ENCODE data around the gene HSPB6. TPM values are rescaled to one million over a fixed set of nuclear protein-coding genes. Genes with fewer than 3 reads are reported as not detected.

HSPB6 gene
- total and polyA plus RNA-seq, 7 donors, result 303 to 1,308 (median 664) TPM

GRCh38 chr19:35767288-35768081, 10.7 kb upstream of the HSPB6 start:
- H3K36me3 ChIP-seq (ENCODE audit: insufficient read depth in 1 of 2, low read depth in 1 of 2), result peaks cover 0 to 30% of the 10 kb centered on the region in 2 donors
- H3K4me1 ChIP-seq, result no peaks in the 10 kb centered on the region
- no peak overlapping the region for H3K4me3 ChIP-seq
- DNase-seq (peak in 1 of 2 donors; percentile 14), ATAC-seq (peak in 3 of 4 donors; percentile 13 to 25 (median 22))
- no peaks in the 10 kb centered on the region for H3K27me3 ChIP-seq (ENCODE audit: insufficient read depth in 3 of 3, low read length in 2 of 3)
- no peak overlapping the region for H3K27ac ChIP-seq
- no peak for TF ChIP-seq CTCF (IDR thresholded peaks at IDR 0.05)
- 69 to 71% (median 70%) methylated on average over 33 to 34 of the region's 34 CpGs for WGBS, 3 donors
- intact Hi-C loops (cut with DNase I), result no loop called here
- H3K9me3 ChIP-seq, result no peaks in the 10 kb centered on the region

GRCh38 chr19:35766571-35767104, 9.8 kb upstream of the HSPB6 start:
- DNase-seq (peak in 1 of 2 donors; percentile 11), ATAC-seq (peak in 1 of 4 donors; percentile 14)
- Histone ChIP-seq H3K27ac (no peak overlapping the region), H3K27me3 (ENCODE audit: insufficient read depth in 3 of 3, low read length in 2 of 3) (no peaks in the 10 kb centered on the region), H3K4me3 (no peak overlapping the region), H3K36me3 (ENCODE audit: insufficient read depth in 1 of 2, low read depth in 1 of 2) (peaks cover 3 to 35% of the 10 kb centered on the region in 2 donors), H3K4me1 (no peaks in the 10 kb centered on the region), H3K9me3 (no peaks in the 10 kb centered on the region)
- 85 to 88% (median 87%) methylated on average over 10 to 11 of the region's 11 CpGs for WGBS, 3 donors
- TF ChIP-seq CTCF (IDR thresholded peaks at IDR 0.05), result no peak
- intact Hi-C loops (cut with DNase I), result no loop called here

GRCh38 chr19:35764432-35765315, 7.8 kb upstream of the HSPB6 start:
- intact Hi-C loops (cut with DNase I), result no loop called here
- TF ChIP-seq CTCF (IDR thresholded peaks at IDR 0.05), result no peak
- no peak for ATAC-seq
- Histone ChIP-seq H3K4me3 (no peak overlapping the region), H3K9me3 (no peaks in the 10 kb centered on the region), H3K4me1 (no peaks in the 10 kb centered on the region), H3K27ac (no peak overlapping the region), H3K27me3 (ENCODE audit: insufficient read depth in 3 of 3, low read length in 2 of 3) (no peaks in the 10 kb centered on the region), H3K36me3 (ENCODE audit: insufficient read depth in 1 of 2, low read depth in 1 of 2) (peaks cover 3 to 39% of the 10 kb centered on the region in 2 donors)
- no peak for DNase-seq
- 92 to 94% (median 94%) methylated on average over 17 of the region's 17 CpGs for WGBS, 3 donors

- no peak for ATAC-seq
- Histone ChIP-seq H3K4me1 (peaks cover 14% of the 10 kb centered on the region), H3K4me3 (no peak overlapping the region), H3K9me3 (no peaks in the 10 kb centered on the region), H3K27me3 (ENCODE audit: insufficient read depth in 3 of 3, low read length in 2 of 3) (no peaks in the 10 kb centered on the region), H3K27ac (no peak overlapping the region), H3K36me3 (ENCODE audit: insufficient read depth in 1 of 2, low read depth in 1 of 2) (peaks cover 3 to 36% of the 10 kb centered on the region in 2 donors)
- no peak for TF ChIP-seq CTCF (IDR thresholded peaks at IDR 0.05)
- 94 to 96% (median 94%) methylated on average over 4 of the region's 4 CpGs for WGBS, 3 donors
- no peak for DNase-seq
- intact Hi-C loops (cut with DNase I), result no loop called here
These were observed 4.0 kb upstream of the HSPB6 start for GRCh38 chr19:35760711-35761349.

All from psoas muscle (tissue), 8 donors.